ENCODE measurements around the gene HIF1A. TPM values are rescaled to one million over a fixed set of nuclear protein-coding genes. Genes with fewer than 3 reads are reported as not detected.
"Not testable (repeated sequence)": the region's sequence is repeated elsewhere in the genome, so short reads cannot be mapped to it uniquely, and the experiment has no call there.

The HIF1A gene
- total RNA-seq, 1 donor = 816 TPM

GRCh38 chr14:61705017-61705416, 9.7 kb downstream of the HIF1A start:
- H4K20me1 ChIP-seq (ENCODE audit: insufficient read depth, low read length) = peaks cover 76% of the 10 kb centered on the region
- peak overlapping the region; percentile 64 for H3K27ac ChIP-seq (ENCODE audit: low read depth, low read length)
- peak overlapping the region; percentile 88 for H3K4me2 ChIP-seq (ENCODE audit: insufficient read depth, low read length)
- TF ChIP-seq CTCF (IDR thresholded peaks at IDR 0.05; ENCODE audit: extremely low read depth, low read depth, low read length) = no peak
- no peak overlapping the region for H2AFZ ChIP-seq (ENCODE audit: low read length)
- peaks cover 7% of the 10 kb centered on the region for H3K36me3 ChIP-seq (ENCODE audit: insufficient read depth, low read length)
- peaks cover 56% of the 10 kb centered on the region for H3K4me1 ChIP-seq (ENCODE audit: insufficient read depth, low read length)
- peak overlapping the region; percentile 60 for H3K4me3 ChIP-seq (ENCODE audit: insufficient read depth, low read length)
- H3K9me3 ChIP-seq (ENCODE audit: low read depth, low read length) = no peaks in the 10 kb centered on the region
- H3K27me3 ChIP-seq (ENCODE audit: insufficient read depth, low read length) = no peaks in the 10 kb centered on the region
- DNase-seq (ENCODE audit: insufficient read length, low spot score, missing footprints) = no peak
- peaks cover 90% of the 10 kb centered on the region for H3K79me2 ChIP-seq (ENCODE audit: insufficient read depth, low read length)

GRCh38 chr14:61706096-61706690, 10.9 kb downstream of the HIF1A start:
- Histone ChIP-seq H3K4me3 (ENCODE audit: insufficient read depth, low read length) (peak overlapping the region; percentile 60), H2AFZ (ENCODE audit: low read length) (no peak overlapping the region), H3K9me3 (ENCODE audit: low read depth, low read length) (no peaks in the 10 kb centered on the region), H3K27me3 (ENCODE audit: insufficient read depth, low read length) (no peaks in the 10 kb centered on the region), H3K36me3 (ENCODE audit: insufficient read depth, low read length) (peaks cover 7% of the 10 kb centered on the region), H4K20me1 (ENCODE audit: insufficient read depth, low read length) (peaks cover 74% of the 10 kb centered on the region), H3K27ac (ENCODE audit: low read depth, low read length) (peak overlapping the region; percentile 64), H3K79me2 (ENCODE audit: insufficient read depth, low read length) (peaks cover 90% of the 10 kb centered on the region), H3K4me1 (ENCODE audit: insufficient read depth, low read length) (peaks cover 56% of the 10 kb centered on the region), H3K4me2 (ENCODE audit: insufficient read depth, low read length) (peak overlapping the region; percentile 88)
- DNase-seq (ENCODE audit: insufficient read length, low spot score, missing footprints) = no peak
- TF ChIP-seq CTCF (IDR thresholded peaks at IDR 0.05; ENCODE audit: extremely low read depth, low read depth, low read length) = no peak

GRCh38 chr14:61707774-61708173, 12.5 kb downstream of the HIF1A start:
- H3K27me3 ChIP-seq (ENCODE audit: insufficient read depth, low read length); H3K36me3 ChIP-seq (ENCODE audit: insufficient read depth, low read length); H3K4me2 ChIP-seq (ENCODE audit: insufficient read depth, low read length); H3K4me3 ChIP-seq (ENCODE audit: insufficient read depth, low read length); H3K27ac ChIP-seq (ENCODE audit: low read depth, low read length); DNase-seq (ENCODE audit: insufficient read length, low spot score, missing footprints); H3K9me3 ChIP-seq (ENCODE audit: low read depth, low read length); H2AFZ ChIP-seq (ENCODE audit: low read length): not testable (repeated sequence)
- H3K79me2 ChIP-seq (ENCODE audit: insufficient read depth, low read length) = peaks cover 91% of the 10 kb centered on the region
- H3K4me1 ChIP-seq (ENCODE audit: insufficient read depth, low read length) = peaks cover 69% of the 10 kb centered on the region
- H4K20me1 ChIP-seq (ENCODE audit: insufficient read depth, low read length) = peaks cover 83% of the 10 kb centered on the region

- peaks cover 91% of the 10 kb centered on the region for H3K79me2 ChIP-seq (ENCODE audit: insufficient read depth, low read length)
- H3K27ac ChIP-seq (ENCODE audit: low read depth, low read length) = peak overlapping the region; percentile 25
- H3K27me3 ChIP-seq (ENCODE audit: insufficient read depth, low read length); DNase-seq (ENCODE audit: insufficient read length, low spot score, missing footprints); H2AFZ ChIP-seq (ENCODE audit: low read length); H3K36me3 ChIP-seq (ENCODE audit: insufficient read depth, low read length); H3K9me3 ChIP-seq (ENCODE audit: low read depth, low read length): not testable (repeated sequence)
- peak overlapping the region; percentile 20 for H3K4me3 ChIP-seq (ENCODE audit: insufficient read depth, low read length)
- peaks cover 67% of the 10 kb centered on the region for H3K4me1 ChIP-seq (ENCODE audit: insufficient read depth, low read length)
- peak overlapping the region; percentile 74 for H3K4me2 ChIP-seq (ENCODE audit: insufficient read depth, low read length)
- H4K20me1 ChIP-seq (ENCODE audit: insufficient read depth, low read length) = peaks cover 83% of the 10 kb centered on the region
Observed at GRCh38 chr14:61708693-61709092, 13.4 kb downstream of the HIF1A start.
